Activated naive CD8-positive, alpha-beta T cell treated with anti-CD3 and anti-CD28 coated beads, Interleukin-2, amount 50 U/mL, for 16 hours (primary cell): ENCODE data around the gene FN3KRP.

Source experiments
- DNase-seq: peaks from one replicate; pipeline ENCODE4 v3.0.0-alpha.2; 2020; ENCODE audit warnings: low read depth, low spot score

Gene FN3KRP

DNA sequence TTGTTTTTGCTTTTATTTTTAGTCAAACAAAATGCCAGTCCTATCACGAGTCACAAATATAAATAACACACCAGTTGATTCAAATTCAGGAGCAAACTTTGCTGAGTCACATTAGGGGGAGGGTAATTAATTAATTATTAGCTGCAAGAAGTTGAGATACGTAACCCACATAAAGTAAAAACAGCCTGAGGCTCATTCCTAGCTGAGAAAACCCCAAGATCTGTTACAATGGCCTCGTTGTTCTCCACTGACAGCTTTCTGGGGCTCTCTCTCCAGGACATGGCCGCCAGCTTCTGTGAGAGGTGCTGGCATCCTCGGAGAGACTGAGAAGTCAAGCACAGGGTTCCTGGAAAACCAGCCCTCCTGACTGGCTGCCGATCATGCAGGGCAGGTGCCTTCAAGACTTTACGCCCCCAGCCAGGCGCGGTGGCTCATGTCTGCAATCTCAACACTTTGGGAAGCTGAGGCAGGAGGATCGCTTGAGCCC, 29.1 kb upstream of the FN3KRP start:
- no peak for DNase-seq

DNA sequence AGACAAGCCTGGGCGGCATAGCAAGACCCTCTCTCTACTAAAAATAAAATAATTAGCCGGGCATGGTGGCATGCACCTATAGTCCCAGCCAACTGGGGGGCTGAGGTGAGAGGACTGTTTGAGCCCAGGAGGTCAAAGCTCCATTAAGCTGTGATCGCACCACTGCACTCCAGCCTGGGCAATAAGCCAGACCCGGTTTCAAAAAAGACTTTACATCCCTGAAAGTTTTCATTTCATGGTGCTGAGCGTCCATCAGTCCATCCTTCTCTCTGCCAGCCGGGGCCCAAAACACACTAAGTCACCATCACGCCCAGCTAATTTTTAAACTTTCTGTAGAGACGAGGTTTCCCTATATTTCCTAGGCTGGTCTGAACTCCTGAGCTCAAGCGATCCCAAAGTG, 28.6 kb upstream of the FN3KRP start:
- DNase-seq: no peak

DNA sequence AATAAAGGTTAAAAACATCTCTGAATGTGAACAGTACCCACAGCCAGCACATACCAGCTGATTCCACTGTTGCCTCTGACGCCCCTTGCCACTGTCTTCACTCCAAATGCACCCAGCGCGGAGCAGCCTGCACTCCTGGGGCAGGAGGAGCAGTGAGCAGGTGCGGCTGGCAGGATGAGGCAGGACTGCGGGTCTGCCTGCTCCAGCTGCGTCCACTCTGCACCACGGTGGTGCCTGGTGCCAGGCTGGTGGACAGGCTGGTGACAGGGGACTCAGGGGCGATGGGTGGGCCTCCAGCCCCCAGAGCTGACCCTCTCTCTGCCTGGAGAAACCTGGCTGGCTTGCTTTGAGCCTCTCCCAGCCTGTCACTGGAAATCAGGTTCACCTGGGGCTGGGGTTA, 27.4 kb upstream of the FN3KRP start:
- DNase-seq: no peak

DNA sequence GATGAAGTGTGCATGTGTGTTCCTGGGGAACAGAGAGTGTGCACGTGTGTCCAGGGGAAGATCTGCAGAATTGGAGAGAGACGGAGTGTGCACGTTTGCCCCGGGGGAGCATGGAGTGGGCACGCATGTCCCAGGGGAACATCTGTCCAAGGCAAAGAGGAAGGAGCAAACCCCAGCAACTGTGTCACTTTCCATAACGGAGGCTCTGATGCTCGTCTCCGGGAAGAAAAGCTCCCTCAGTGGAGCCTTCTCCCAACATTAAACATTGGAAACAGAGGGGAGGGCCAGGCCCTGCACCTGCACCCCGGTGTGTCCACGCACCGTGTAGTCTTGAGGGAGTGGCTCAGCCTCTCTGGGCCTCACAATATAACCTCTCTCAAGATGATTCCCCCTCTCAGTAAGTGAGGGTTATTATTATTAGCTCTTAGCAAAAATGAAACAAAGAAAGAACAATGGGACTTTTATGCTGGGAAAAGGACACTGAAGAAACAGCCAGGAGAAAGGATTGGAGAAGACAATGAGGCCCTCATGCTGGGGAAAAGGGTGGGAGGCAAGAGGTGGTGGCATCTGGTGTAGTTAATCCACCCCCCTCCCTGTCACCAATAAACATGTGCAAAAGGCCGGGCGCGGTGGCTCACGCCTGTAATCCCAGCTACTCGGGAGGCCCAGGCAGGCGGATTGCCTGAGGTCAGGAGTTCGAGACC, 25.6 kb upstream of the FN3KRP start:
- DNase-seq: no peak

DNA sequence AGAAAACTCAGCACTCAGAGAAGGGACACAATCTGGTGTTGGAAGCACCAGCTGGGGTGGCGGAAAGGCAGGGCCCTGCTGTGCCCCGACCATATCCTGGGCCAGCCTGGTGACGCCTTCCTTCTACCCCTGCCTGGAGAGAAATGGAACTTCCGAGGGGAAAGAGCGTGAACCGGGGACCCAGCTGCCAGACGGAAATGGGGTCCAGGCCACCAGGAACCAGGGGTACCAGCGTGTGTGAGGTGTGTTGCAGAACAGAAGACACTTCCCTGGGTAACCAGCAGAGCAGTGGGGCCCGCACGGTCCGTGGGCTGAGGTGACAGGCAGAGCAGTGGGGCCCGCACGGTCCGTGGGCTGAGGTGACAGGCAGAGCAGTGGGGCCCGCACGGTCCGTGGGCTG, 24.8 kb upstream of the FN3KRP start:
- no peak for DNase-seq

DNA sequence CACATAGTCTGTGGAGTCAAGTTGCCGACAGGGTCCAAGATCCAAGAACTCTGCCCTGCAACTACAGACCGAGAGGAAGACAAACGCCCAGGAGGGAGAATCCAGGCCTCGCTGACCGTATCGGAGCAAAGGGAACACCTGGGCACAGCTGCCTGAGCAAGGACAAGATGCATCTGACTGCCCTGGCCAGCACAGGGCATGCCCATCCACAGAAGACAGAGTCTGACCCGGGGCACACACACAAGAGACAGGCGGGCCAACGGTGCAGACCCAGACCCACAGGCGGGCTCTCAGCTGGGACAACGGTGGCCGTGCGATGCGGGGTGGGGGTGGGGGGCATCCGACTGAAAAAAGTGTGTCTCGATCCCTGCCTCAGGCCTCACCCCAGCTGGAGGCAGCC, 24.2 kb upstream of the FN3KRP start:
- DNase-seq: no peak

DNA sequence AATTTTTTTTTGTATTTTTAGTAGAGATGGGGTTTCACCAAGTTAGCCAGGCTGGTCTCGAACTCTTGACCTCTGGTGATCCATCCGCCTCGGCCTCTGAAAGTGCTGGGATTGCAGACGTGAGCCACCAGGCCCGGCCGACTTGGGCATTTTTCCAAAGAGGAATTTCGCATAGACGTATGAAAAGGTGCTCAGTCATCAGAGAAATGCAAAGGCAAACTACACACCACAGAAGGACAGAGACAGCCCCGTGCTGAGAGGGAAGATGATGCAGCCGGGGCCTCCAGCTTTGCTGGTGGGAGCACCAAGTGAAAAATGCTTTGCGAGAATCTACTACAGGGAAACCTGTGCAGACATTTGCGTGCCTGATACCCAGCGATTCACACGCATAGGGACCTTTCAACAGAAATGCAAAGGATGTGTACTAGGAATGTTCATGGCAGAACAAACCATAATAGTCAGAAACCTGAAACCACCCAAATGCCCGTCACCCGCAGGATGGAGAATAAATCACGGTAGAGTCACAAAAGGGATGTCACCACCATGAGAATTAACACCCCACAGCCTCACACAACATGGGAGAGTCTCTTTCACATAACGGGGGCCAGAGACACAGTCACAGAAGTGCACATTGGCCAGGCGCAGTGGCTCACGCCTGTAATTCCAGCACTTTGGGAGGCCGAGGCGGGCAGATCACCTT, 23.2 kb upstream of the FN3KRP start:
- no peak for DNase-seq

DNA sequence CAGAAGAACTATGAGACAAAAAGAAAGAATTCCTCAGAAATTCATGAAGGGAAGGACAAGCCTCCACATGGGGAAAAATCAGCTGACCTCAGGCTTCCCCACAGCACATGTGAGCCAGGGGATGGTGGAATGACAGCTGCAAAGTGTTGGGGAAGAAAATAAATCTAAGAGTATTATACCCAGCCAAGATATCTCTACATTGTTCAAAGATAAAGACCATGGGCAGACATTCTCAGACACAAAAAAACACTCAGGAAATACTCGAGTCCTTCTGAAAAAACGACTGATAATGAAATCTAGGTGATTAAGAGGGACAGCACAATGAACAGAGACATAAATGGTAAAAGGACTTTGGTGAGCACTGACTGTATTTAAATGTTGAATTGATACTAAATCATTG, 21.9 kb upstream of the FN3KRP start:
- DNase-seq: no peak

DNA sequence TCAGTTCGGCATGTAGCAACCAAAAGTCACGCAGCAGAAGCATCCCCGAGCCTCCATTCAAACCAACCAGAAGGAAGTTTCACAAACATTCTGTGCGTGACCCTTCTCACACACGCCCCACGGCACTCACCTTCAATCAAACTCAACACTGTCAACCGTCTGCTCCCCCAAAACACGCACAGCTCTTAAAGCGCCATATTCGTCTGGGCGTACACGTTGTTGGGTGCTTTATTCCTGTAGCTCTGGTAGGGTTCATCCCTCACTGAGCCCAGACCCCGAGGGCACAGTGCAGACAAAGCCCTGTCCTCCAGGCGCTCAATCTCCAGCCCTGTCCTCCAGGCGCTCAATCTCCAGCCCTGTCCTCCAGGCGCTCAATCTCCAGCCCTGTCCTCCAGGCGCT, 20.2 kb upstream of the FN3KRP start:
- no peak for DNase-seq

DNA sequence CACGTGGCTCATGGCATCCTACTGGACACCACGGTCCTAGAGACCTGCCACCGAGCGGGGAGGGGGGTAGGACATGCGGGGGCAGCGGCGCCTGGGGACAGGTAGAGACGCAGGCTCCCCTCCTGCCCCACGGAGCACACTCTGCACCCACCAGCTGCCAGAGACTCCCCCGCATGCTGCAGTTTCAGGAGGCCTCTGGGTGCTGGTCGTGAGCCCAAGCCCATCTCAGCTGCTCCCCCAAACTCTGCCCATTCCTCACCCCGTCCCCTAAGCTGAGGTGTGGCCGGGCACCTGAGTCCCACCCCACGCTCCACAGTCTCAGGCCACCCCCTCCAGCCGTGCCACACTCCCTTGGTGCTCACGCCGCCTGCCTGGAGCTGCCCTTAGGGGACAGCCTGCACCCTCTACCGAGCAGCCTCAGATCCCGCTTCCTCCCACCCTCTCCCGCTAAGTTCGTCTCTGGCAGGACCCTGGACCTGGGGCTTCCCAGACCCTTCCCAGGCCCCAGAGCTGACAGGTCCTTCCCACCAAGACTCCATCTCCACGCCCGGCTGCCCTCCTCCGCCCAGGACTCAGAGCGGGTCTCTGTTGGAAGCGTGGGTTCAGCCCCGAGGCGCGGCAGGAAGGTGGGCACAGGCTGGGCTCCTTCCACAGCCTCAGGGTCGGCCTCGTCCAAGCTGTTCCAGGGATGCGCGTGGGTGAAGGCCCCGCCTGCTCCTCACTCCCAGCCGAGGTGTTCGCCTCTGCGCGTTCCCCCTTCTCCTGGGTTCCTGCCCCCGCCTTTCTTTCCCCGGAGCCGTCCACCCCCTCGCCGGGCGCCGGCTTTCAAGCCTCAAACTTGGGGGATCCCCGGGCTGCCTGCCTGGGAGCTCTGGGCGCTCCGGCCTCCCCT, 19.3 kb upstream of the FN3KRP start:
- no peak for DNase-seq

DNA sequence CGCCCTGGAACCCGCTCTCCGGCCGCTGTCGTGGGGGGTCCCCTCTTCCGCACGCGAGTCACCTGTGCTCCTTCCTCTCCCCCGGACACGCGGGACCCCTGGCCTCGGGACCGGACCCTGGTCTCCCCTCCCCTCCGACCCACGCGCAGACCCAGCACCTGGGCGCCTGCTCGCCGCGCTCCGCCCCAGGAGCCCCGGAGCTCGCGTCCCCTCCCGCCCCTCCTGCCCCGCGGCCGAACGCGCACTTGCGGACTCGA, 18.8 kb upstream of the FN3KRP start:
- no peak for DNase-seq

DNA sequence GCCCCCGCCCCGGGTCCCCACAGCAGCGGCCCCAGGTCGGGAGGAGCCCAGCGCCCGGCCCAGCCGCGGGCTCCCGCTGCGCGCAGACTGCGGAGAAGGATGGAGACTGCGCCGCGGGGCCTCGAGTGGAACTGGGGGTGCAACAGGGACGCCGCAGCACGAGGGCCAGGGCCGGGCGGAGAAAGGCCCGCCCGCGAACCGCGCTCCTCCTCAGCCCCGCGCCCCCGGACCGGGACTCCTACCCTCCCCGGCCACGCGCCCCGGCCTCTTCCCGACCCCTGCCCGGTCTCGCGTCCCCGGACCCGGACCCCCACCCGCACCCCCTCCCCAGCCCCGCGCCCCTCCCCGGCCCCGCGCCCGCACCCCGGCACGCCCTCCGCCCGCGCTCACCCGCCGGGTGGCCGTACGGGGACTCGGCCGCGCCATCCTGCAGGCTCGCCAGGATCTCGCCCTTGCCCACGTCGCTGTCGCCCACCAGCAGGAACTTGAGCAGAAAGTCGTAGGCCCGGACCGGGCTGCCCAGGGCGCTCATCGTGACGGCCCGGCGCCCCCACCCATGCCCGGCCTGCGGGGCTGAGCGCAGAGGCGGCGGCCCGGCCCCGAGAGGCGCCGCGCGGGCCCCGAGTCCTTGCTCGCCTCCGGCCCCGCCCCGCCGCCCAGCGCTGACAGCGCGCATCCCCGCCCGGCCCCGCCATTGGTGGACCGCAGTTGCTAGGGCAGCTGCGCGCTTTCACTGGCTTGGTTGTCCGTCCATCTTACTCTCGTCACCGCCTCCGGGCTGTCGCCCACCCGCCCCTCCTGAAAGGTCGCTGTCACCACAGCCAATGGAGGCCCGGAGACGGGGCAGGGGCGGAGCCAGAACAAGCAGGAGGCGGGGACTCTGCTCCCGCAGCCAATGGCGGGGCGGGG, 18.2 kb upstream of the FN3KRP start, which contains the start of gene RAB40B:
Gene RAB40B, minus strand, starts transcription at position 634 of the 909 bp plus-strand sequence. Its CDS starts 102 bp downstream, at position 532.
- DNase-seq: peak; percentile 97

DNA sequence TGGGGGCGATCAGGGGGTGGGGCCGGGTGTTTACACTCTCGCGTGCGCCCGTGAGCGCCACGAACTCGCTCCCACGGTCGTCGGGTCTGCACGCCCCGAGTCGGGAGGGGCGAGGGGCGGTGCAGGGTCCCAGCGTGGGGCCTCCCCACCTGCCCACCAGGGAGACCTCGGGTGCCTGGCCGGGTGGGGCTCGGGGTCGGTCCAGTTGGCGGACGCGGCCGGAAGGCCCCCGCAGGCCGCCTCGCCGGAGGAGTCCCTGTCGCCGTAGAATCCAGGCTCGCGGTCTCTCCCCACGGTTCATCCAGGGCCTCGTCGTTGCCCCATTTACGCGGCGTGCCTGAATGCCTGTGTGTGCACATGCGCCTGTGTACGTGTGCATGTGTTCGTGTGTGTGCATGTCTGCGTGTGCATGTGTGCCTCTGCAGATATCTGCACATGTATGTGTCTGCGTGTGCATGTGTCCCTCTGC, 17.5 kb upstream of the FN3KRP start:
- DNase-seq: no peak

DNA sequence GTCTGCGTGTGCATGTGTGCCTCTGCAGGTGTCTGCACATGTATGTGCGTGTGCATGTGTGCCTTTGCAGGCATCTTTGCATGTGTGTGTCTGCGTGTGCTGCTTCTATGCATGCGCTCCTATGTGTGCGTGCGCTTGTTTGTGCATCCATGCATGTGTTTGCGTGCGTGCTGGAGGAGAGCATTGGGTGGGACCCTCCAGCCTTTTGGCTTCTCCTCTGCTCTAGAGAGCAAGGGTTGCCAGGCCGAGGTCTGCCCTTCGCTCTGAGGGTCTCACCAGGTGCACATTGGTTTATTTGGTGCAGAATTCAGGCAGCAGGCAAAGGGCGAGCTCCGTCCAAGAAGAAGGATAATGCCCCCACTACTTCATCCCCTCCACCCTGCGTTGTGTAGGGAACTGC, 17.0 kb upstream of the FN3KRP start:
- DNase-seq: no peak

DNA sequence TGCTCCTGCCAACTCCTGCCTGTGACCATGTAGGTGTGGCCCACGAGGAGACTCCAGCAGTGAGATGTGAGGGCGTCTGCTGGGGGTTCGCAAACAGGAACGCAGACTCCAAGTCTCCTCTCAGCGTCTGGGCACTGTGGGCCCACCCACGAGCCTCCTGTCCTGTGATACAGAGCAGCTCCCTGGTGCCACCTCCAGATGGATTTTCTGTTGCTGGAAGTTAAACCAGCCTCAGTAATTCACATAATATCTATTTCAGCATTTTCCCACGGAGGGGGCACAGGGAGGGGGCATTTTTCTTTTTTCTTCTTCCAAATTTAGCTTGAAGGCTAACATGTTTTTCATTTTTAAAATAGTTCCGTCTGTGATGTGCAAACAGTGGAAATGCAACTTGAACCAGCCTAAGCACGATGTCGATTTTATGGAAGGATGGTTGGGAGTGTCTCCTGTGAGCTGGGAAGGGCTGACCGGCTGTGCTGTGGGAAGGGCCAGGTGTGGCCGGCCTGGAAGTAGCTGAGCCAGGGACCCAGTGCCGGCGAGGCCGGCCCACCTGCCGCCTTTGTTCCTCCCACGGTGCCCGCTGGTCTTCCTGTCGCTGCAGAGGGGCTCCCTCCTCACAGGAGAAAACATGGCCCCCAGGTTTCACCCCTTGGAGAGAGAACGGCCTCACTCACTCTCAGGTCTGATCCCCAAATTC, 14.1 kb upstream of the FN3KRP start:
- no peak for DNase-seq

DNA sequence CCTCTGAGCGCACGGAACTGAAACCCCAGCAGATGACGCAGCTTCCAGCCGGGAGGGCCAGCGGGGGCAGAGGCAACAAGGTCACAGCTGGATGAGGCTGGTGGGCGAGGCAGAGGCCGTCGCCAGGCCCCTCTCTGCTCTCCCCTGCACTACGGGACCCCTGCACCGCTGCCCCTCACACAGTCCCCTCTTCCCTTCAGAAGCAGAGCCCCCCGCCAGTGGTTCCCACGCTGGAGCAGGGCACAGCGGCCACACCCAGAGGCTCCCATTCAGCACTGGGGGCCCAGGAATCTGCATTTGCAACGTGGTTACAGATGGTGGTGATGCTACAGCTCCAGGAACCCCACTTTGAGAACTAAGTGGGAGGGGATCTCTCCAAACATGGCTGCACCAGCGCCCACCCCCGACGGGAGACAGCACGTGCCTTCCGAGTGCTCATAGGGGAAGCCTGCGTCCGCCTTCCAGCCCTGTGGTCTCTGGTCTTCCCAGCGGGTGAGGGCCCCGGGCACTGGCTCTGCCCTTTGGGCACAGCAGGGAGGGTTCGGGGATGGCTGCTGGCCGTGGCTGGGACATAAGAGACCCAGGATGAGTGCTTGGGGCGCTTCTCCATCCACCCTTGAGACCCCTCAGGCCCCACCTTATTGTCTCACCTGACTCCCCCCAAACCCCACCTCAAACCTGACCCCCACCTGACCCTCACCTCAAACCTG, 13.3 kb upstream of the FN3KRP start:
- no peak for DNase-seq

DNA sequence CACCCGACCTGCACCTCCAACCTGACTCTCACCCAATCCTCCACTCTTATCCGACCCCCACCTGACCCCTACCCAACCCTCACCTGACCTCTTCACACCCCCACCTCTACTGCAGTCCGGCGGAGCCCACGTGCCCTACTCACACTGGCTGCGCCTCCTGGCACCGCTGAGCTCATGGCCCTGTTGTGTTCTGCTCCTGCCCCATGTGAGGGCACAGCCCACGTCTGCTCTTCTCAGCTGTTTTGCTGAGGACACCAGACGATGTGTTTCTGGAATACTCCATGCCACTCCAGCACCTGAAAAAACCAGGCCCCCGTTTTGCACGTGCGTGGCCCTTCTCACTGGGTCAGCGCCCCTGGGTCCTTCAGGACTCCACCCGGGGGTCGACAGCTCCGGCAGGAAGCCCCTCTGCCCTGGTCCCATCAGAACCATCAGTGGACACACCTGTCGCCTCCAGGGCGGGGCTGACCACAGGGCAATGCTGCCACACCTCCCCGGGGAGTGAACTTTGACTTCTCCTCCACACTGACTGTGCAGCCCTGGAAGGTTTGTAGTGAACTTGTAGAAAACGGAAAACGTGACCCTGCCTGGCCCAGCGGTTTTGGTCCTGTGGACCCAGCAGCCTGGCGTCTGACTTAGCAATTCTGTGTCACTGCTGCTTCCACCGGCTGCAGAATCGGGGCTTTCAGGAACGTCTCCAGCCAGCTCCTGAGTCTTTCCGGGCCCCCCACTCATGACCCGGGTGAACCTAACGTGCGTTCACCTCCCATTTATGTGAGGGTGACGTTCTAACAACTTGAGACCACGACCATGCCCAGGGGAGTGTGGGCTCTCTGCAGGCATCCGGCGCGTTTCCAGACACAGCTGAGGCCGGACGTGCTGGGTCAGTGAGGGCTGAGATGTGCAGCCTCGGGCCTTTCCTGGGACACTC, 12.3 kb upstream of the FN3KRP start:
- DNase-seq: no peak

DNA sequence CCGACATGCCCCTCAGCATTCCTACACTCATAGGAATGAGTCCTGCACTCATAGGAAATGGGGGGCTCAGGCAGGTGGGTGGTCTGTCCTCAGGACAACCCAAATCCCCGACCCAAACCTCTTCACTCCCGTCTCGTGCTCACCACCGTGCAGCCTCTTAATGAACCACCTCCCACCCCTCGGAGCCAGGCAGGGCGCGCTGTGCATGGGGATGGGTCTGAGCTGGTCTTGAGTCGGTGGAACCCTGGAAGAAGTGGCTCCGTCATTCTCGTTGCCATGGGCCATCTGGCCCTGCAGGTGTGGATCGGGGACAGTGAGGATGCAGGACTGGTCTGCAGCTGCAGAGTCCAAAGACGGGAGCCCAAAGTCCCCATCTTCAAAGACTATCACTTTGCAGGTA, 11.6 kb upstream of the FN3KRP start:
- no peak for DNase-seq

DNA sequence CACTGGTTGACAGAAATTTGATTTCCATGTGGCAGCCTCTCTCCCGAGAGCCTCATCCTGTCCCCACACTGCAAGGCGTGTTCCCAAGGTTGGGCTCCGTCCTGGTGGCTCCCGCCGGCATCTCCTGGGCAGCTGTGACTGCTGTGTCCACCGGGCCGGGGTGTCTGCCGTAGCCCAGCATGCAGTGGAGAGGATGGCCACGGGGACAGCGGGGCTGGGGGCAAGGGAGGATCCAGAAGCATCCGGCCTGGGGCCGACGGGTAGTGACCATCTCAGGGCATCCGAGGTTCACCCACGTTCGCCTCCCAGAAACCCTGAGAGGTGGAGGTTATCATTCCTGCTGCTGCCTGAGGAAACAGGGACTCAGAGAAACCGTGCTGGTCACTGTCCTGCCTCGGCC, 10.8 kb upstream of the FN3KRP start:
- DNase-seq: no peak
